Suprapubic skin (tissue), 4 donors: ENCODE results near the gene FAM98C. TPM values are rescaled to one million over a fixed set of nuclear protein-coding genes. Genes with fewer than 3 reads are reported as not detected.
"Not testable (repeated sequence)": the region's sequence is repeated elsewhere in the genome, so short reads cannot be mapped to it uniquely, and the experiment has no call there.

Experiments
- DNase-seq, 2 donors: peaks; one replicate each; pipeline ENCODE4 v3.0.0-alpha.2; 2019; ENCODE audit warnings: low spot score in 2 of 2
- H3K27ac ChIP-seq: fragments of 200-600 bp; sonication (generic); one replicate; pipeline ENCODE4 v1.5.1; 2019
- H3K27me3 ChIP-seq: fragments of 200-600 bp; sonication (generic); one replicate; pipeline ENCODE4 v1.5.1; 2019
- H3K36me3 ChIP-seq: fragments of 200-600 bp; sonication (generic); one replicate; pipeline ENCODE4 v1.5.1; 2019
- H3K4me1 ChIP-seq: fragments of 200-600 bp; sonication (generic); one replicate; pipeline ENCODE4 v1.5.1; 2019
- H3K4me3 ChIP-seq: fragments of 200-600 bp; sonication (generic); one replicate; pipeline ENCODE4 v1.5.1; 2019; ENCODE audit warnings: mild to moderate bottlenecking
- H3K9me3 ChIP-seq: fragments of 200-600 bp; sonication (generic); one replicate; pipeline ENCODE4 v1.5.1; 2019
- EP300 ChIP-seq: sonication (generic); formaldehyde crosslinking; IDR thresholded peaks from one replicate; pipeline ENCODE4 v1.6.1; 2017; ENCODE audit warnings: antibody characterized with exemption
- POLR2A ChIP-seq, 2 donors: fragments of 450-650 bp; IDR thresholded peaks; one replicate each; pipeline ENCODE4 v1.6.1; 2017; ENCODE audit warnings: antibody characterized with exemption in 2 of 2, mild to moderate bottlenecking in 2 of 2, moderate library complexity in 2 of 2
- POLR2AphosphoS5 ChIP-seq, 3 donors: sonication (generic); formaldehyde crosslinking; IDR thresholded peaks; one replicate each; pipeline ENCODE4 v1.6.1; 2017; ENCODE audit warnings: antibody characterized with exemption in 3 of 3
- WGBS: methylation state at CpG from one replicate; pipeline ENCODE4 v1.1.5; 2018; 5-methylcytosine and 5-hydroxymethylcytosine counted together
- total RNA-seq, 4 donors: library from RNA; depleted of rRNA; stranded (reverse); fragments of >200 nt; gene quantifications; one replicate each; pipeline ENCODE4 v1.1.0, GENCODE V29; 2016
- TF ChIP-seq, protein P1 (sequence below), 2 donors: fragments of 200-600 bp in 1 of 2; fragments of 450-650 bp in 1 of 2; sonication (generic) in 1 of 2; IDR thresholded peaks; one replicate each; pipeline ENCODE4 v1.5.1; 2016 to 2019; ENCODE audit warnings: antibody characterized with exemption in 2 of 2, mild to moderate bottlenecking in 1 of 2, moderate library complexity in 1 of 2

Gene FAM98C
- total RNA-seq, 4 donors from 2014 or later = 32.6 to 45.6 (median 36.7) TPM

DNA sequence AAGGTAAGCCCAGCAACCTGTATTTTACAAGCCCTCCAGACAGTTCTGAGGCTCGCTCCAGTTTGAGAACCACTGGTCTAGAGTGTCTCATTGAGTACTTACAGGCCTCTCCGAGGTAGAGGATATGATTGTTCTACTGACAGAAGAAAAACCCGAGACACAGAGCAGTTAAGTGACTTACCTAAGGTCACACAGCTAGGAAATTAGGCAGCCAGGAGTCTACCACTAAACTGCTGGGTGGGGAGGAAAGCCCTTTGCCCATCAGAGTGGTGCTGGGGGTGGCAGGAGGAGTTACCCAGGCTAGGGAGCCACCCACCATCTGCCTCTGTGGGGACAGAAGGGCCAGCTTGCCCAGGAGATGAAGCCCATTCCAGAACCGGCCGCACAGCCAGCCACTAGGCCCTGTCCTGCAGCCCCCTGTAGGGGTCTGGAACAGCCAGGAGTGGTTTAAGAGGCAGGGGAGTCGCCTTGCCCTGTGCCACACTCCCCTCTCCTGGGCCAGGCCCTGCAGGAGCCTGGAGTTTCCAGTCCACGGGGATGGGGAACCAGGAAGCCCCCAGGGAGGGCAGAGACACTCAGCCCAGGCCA, 22.4 kb downstream of the FAM98C start:
- TF ChIP-seq EP300 (no peak), POLR2A (IDR thresholded peaks at IDR 0.05) (no peak), POLR2AphosphoS5 (IDR thresholded peaks at IDR 0.05) (no peak)
- TF ChIP-seq, protein P1, sequence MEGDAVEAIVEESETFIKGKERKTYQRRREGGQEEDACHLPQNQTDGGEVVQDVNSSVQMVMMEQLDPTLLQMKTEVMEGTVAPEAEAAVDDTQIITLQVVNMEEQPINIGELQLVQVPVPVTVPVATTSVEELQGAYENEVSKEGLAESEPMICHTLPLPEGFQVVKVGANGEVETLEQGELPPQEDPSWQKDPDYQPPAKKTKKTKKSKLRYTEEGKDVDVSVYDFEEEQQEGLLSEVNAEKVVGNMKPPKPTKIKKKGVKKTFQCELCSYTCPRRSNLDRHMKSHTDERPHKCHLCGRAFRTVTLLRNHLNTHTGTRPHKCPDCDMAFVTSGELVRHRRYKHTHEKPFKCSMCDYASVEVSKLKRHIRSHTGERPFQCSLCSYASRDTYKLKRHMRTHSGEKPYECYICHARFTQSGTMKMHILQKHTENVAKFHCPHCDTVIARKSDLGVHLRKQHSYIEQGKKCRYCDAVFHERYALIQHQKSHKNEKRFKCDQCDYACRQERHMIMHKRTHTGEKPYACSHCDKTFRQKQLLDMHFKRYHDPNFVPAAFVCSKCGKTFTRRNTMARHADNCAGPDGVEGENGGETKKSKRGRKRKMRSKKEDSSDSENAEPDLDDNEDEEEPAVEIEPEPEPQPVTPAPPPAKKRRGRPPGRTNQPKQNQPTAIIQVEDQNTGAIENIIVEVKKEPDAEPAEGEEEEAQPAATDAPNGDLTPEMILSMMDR (IDR thresholded peaks at IDR 0.05) = no peak
- Histone ChIP-seq H3K4me1 (no peaks in the 10 kb centered on the region), H3K27ac (no peak overlapping the region), H3K36me3 (no peaks in the 10 kb centered on the region), H3K9me3 (no peaks in the 10 kb centered on the region), H3K27me3 (peaks cover 14% of the 10 kb centered on the region), H3K4me3 (peak overlapping the region; percentile 40)
- DNase-seq = no peak
- 59% methylated on average over 6 of the region's 7 CpGs for WGBS

DNA sequence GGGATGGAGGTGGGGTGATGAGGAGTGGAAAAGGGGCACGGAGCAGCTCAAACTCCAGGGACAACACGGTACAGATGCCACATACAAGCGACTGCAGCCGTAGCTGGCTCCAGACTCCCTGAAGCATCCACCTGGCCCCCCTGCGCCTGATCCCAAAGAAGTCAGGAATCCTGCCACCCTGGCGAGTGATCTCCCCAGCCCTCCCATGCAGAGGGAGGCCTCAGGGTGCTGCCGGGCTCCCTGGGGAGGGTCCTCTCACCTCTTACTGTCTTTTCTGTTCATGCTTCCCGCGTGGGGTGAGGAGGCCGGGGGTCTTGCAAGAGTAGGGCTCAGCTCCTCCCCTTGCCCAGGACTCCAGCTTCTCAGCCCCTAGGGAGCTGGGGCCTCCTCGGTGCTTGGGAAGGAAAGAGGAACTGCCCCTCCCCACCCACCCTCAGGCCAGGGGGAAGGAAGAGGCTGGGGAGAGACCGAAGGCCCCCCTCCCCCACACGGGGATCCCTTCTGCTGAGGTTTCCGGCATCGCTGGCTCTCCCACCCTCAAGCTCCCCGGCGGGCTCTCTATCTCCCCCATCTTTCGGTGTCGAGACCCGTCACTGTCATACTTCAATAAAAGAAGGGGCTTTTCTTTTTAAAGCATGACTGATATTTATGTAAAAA, 23.0 kb downstream of the FAM98C start, which contains the start of gene RASGRP4:
Gene RASGRP4 (minus strand): TSS at position 410 of the 657 bp plus-strand sequence. CDS start 128 bp downstream, at position 282.
- no peaks in the 10 kb centered on the region for H3K4me1 ChIP-seq
- H3K36me3 ChIP-seq = no peaks in the 10 kb centered on the region
- no peaks in the 10 kb centered on the region for H3K9me3 ChIP-seq
- DNase-seq = no peak
- peaks cover 14% of the 10 kb centered on the region for H3K27me3 ChIP-seq
- 31% methylated on average over 13 of the region's 20 CpGs for WGBS
- peak within 1 kb of the TSS; percentile 40 for H3K4me3 ChIP-seq
- no peak within 1 kb of the TSS for H3K27ac ChIP-seq
- no peak for TF ChIP-seq EP300
- no peak for TF ChIP-seq POLR2A (IDR thresholded peaks at IDR 0.05)

DNA sequence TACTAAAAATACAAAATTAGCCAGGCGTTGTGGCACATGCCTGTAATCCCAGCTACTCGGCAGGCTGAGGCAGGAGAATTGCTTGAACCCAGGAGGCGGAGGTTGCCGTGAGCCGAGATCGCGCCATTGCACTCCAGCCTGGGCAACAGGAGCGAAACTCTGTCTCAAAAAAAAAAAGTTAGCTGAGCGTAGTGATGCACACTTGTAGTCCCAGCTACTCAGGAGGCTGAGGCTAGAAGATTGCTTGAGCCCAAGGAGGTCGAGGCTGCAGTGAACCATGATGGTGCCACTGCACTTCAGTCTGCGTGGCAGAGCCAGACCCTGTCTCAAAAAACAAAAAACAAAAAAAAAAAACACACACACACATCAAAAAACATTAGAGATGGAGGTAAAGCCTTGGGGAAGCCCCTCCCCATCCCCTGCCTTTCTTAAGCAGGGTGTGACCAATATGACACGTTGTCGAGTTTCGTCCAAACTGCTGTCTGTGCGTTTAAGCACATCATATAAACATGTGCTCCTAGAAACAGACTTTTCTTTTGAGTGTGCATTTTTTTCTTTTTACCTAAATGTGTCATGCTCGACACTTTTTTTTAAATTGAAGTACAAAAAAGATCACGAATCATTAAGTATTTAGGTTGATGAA, 24.3 kb downstream of the FAM98C start:
- not testable (repeated sequence) for H3K27ac ChIP-seq, H3K36me3 ChIP-seq, H3K9me3 ChIP-seq, H3K4me1 ChIP-seq, DNase-seq, H3K4me3 ChIP-seq
- WGBS = 64% methylated on average over 16 of the region's 17 CpGs
- H3K27me3 ChIP-seq = peaks cover 14% of the 10 kb centered on the region

DNA sequence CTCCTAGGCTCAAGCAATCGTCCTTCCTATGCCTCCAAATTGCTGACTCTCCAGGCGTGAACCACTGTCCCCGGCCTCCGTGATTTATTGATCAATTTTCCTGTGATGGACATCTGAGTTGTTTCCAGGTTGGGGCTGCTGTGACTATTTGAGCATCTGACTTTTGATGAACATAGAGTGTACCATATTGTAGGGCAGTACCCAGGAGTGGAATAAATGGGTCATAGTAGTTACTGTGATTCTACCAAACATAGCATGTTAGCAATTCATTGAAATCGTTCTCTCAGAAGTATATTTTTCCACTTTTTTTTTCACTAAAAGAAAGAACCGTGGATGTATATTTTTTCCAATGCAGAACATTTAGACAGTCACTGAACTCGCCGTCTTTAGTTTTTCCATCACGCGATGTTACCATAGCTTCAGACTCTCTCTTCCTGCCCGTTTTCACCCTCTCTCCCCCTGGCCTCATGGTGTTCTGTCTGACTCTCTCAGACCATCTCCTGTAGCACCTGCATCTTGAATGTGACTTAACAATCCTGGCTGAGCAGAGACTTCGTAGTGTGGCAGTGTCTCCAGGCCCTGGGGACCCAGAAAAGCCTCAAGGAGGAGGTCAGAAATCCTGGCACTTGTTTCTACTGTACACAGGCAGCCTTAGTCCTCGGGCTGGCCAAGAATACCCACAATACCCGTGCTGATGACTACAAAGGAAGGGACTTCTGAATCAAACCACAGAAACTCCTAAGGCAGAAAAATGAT, 26.3 kb downstream of the FAM98C start:
- H3K4me3 ChIP-seq = no peak overlapping the region
- H3K27ac ChIP-seq = no peak overlapping the region
- TF ChIP-seq POLR2A (IDR thresholded peaks at IDR 0.05) = no peak
- no peaks in the 10 kb centered on the region for H3K9me3 ChIP-seq
- H3K36me3 ChIP-seq = no peaks in the 10 kb centered on the region
- WGBS = 51% methylated on average over 14 of the region's 14 CpGs
- peaks cover 28% of the 10 kb centered on the region for H3K27me3 ChIP-seq
- H3K4me1 ChIP-seq = peaks cover 3% of the 10 kb centered on the region
- DNase-seq = no peak

DNA sequence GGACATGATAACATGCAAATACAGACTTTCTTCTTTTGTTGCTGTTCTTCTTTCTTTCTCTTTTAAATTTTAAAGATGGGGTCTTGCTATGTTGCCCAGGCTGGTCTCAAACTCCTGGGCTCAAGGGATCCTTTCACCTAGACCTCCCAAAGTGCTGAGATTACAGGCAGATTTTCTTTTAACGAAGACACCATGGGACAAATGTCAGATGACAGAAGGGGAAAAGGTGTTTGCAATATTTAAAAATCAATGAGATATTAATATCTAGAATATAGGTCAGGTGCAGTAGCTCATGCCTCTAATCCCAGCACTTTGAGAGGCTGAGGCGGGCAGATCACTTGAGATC, 26.9 kb downstream of the FAM98C start:
- no peak overlapping the region for H3K27ac ChIP-seq
- no peaks in the 10 kb centered on the region for H3K36me3 ChIP-seq
- WGBS = 93% methylated on average over 2 of the region's 2 CpGs
- no peaks in the 10 kb centered on the region for H3K9me3 ChIP-seq
- DNase-seq = no peak
- TF ChIP-seq EP300 = no peak
- TF ChIP-seq, protein P1 (IDR thresholded peaks at IDR 0.05) = no peak
- no peak for TF ChIP-seq POLR2AphosphoS5 (IDR thresholded peaks at IDR 0.05)
- no peak for TF ChIP-seq POLR2A (IDR thresholded peaks at IDR 0.05)
- peaks cover 3% of the 10 kb centered on the region for H3K4me1 ChIP-seq
- H3K4me3 ChIP-seq = no peak overlapping the region
- H3K27me3 ChIP-seq = peaks cover 34% of the 10 kb centered on the region

- TF ChIP-seq EP300 = no peak
- TF ChIP-seq, protein P1 (IDR thresholded peaks at IDR 0.05) = no peak
- no peak for TF ChIP-seq POLR2AphosphoS5 (IDR thresholded peaks at IDR 0.05)
- no peak for TF ChIP-seq POLR2A (IDR thresholded peaks at IDR 0.05)
- Histone ChIP-seq H3K9me3 (no peaks in the 10 kb centered on the region), H3K4me3 (no peak overlapping the region), H3K27ac (no peak overlapping the region), H3K27me3 (peaks cover 35% of the 10 kb centered on the region), H3K36me3 (no peaks in the 10 kb centered on the region), H3K4me1 (peaks cover 3% of the 10 kb centered on the region)
- DNase-seq = no peak
- WGBS = 74% methylated on average over 7 of the region's 7 CpGs
Measured at GRCh38 chr19:38430931-38431330, 28.0 kb downstream of the FAM98C start.
